GM12865 (cell line): ENCODE measurements around the gene RBMS3.

Source experiments
- DNase-seq: peaks from one replicate; pipeline ENCODE4 v3.0.0; 2010; ENCODE audit warnings: low read depth
- H3K4me3 ChIP-seq: 2 replicates; pipeline ENCODE4 v1.5.1; 2011; ENCODE audit warnings: mild to moderate bottlenecking, low read depth, low read length, control low read depth
- CTCF ChIP-seq: IDR thresholded peaks from 2 replicates; pipeline ENCODE4 v1.5.1; 2011; ENCODE audit warnings: low read length, control low read depth, low read depth, inconsistent platforms; ENCODE audit not compliant: insufficient read depth; ENCODE audit errors: missing control alignments

RBMS3 gene

GRCh38 chr3:29438580-29438979, 157.7 kb downstream of the RBMS3 start:
- no peak overlapping the region for H3K4me3 ChIP-seq
- DNase-seq, result no peak
- no peak for TF ChIP-seq CTCF

- no peak for TF ChIP-seq CTCF
- H3K4me3 ChIP-seq, result no peak overlapping the region
- DNase-seq, result no peak
These were observed 159.8 kb downstream of the RBMS3 start for GRCh38 chr3:29440413-29441305.

GRCh38 chr3:29441422-29441821, 160.6 kb downstream of the RBMS3 start:
- H3K4me3 ChIP-seq, result no peak overlapping the region
- TF ChIP-seq CTCF, result no peak
- DNase-seq, result no peak

- no peak for DNase-seq
These were observed 167.2 kb downstream of the RBMS3 start for GRCh38 chr3:29447946-29448627.

GRCh38 chr3:29451920-29452319, 171.0 kb downstream of the RBMS3 start:
- no peak for TF ChIP-seq CTCF
- H3K4me3 ChIP-seq, result no peak overlapping the region
- DNase-seq, result no peak

More at GRCh38 chr3:29447946-29448627, 167.2 kb downstream of the RBMS3 start:
- no peak for TF ChIP-seq CTCF
- H3K4me3 ChIP-seq, result no peak overlapping the region

GRCh38 chr3:29452934-29453283, 172.0 kb downstream of the RBMS3 start:
- DNase-seq, result no peak
- H3K4me3 ChIP-seq, result no peak overlapping the region
- no peak for TF ChIP-seq CTCF
